Loucy (cell line): ENCODE measurements around the gene NUF2.

Experiments used
- H2AFZ ChIP-seq: fragments of 200-600 bp; sonication (generic); 2 replicates; pipeline ENCODE4 v1.6.0; 2016; ENCODE audit warnings: antibody characterized with exemption, mild to moderate bottlenecking, low read length, moderate library complexity
- H3F3A ChIP-seq: fragments of 200-600 bp; 2 replicates; pipeline ENCODE4 v1.6.0; 2016; ENCODE audit warnings: antibody characterized with exemption, low read depth, mild to moderate bottlenecking
- H3K27me3 ChIP-seq: fragments of 200-600 bp; sonication (generic); 2 replicates; pipeline ENCODE4 v1.6.1; 2014; ENCODE audit warnings: low read length, mild to moderate bottlenecking; ENCODE audit not compliant: insufficient read depth, poor library complexity, severe bottlenecking
- H3K36me3 ChIP-seq: fragments of 200-600 bp; sonication (generic); 2 replicates; pipeline ENCODE4 v1.6.1; 2016; ENCODE audit warnings: low read length; ENCODE audit not compliant: insufficient read depth
- H3K4me1 ChIP-seq: fragments of 200-600 bp; sonication (generic); 2 replicates; pipeline ENCODE4 v1.5.1; 2014; ENCODE audit warnings: low read length, mild to moderate bottlenecking; ENCODE audit not compliant: insufficient read depth, poor library complexity, severe bottlenecking
- H3K4me2 ChIP-seq: fragments of 200-600 bp; sonication (generic); 2 replicates; pipeline ENCODE4 v1.6.0; 2014; ENCODE audit warnings: antibody characterized with exemption, low read length, low read depth, mild to moderate bottlenecking; ENCODE audit not compliant: poor library complexity, severe bottlenecking
- H3K4me3 ChIP-seq: fragments of 200-600 bp; sonication (generic); 2 replicates; pipeline ENCODE4 v1.5.1; 2014; ENCODE audit warnings: low read length, mild to moderate bottlenecking, mixed read lengths; ENCODE audit not compliant: poor library complexity, severe bottlenecking
- H3K79me2 ChIP-seq: fragments of 200-600 bp; sonication (generic); 2 replicates; pipeline ENCODE4 v1.6.1; 2014; ENCODE audit warnings: low read length; ENCODE audit not compliant: insufficient read depth
- H3K9ac ChIP-seq: fragments of 200-600 bp; sonication (generic); 2 replicates; pipeline ENCODE4 v1.6.0; 2014; ENCODE audit warnings: mild to moderate bottlenecking, low read depth, low read length, moderate library complexity; ENCODE audit not compliant: poor library complexity, severe bottlenecking
- H3K9me2 ChIP-seq: fragments of 200-600 bp; sonication (generic); replicated peaks from 2 replicates; pipeline ENCODE4 v1.6.1; 2016; ENCODE audit warnings: low read depth, low read length, mixed read lengths
- H3K9me3 ChIP-seq: fragments of 200-600 bp; sonication (generic); 2 replicates; pipeline ENCODE4 v1.6.1; 2014; ENCODE audit warnings: mild to moderate bottlenecking, antibody characterized with exemption, low read length, low read depth; ENCODE audit not compliant: insufficient read depth
- H4K20me1 ChIP-seq: fragments of 200-600 bp; sonication (generic); 2 replicates; pipeline ENCODE4 v1.6.0; 2014; ENCODE audit warnings: antibody characterized with exemption, low read length, mild to moderate bottlenecking; ENCODE audit not compliant: insufficient read depth, poor library complexity, severe bottlenecking
- CTCF ChIP-seq: fragments of 200-600 bp; sonication (generic); conservative IDR thresholded peaks from 2 replicates; pipeline ENCODE4 v1.5.1; 2014; ENCODE audit warnings: mild to moderate bottlenecking, antibody characterized with exemption, low read length
- EZH2phosphoT487 ChIP-seq: fragments of 200-600 bp; IDR thresholded peaks from 2 replicates; pipeline ENCODE4 v1.6.1; 2018; ENCODE audit warnings: antibody characterized with exemption, mild to moderate bottlenecking, moderate library complexity, borderline replicate concordance

Gene NUF2

GRCh38 chr1:163367721-163368120 is 46.0 kb downstream of the NUF2 start:
- Histone ChIP-seq H3K36me3 (no peaks in the 10 kb centered on the region), H3K9ac (no peak overlapping the region), H3K4me2 (no peak overlapping the region), H3F3A (no peaks in the 10 kb centered on the region), H3K9me3 (no peaks in the 10 kb centered on the region), H3K4me1 (no peaks in the 10 kb centered on the region), H4K20me1 (no peaks in the 10 kb centered on the region), H3K4me3 (no peak overlapping the region), H3K79me2 (no peaks in the 10 kb centered on the region), H3K9me2 (no peaks in the 10 kb centered on the region), H3K27me3 (peaks cover 4% of the 10 kb centered on the region), H2AFZ (no peak overlapping the region)
- no peak for TF ChIP-seq EZH2phosphoT487
- TF ChIP-seq CTCF: no peak

GRCh38 chr1:163372576-163372975 is 50.8 kb downstream of the NUF2 start:
- Histone ChIP-seq H4K20me1 (no peaks in the 10 kb centered on the region), H3K4me3 (no peak overlapping the region), H2AFZ (no peak overlapping the region), H3K27me3 (peaks cover 4% of the 10 kb centered on the region), H3K4me1 (no peaks in the 10 kb centered on the region), H3F3A (no peaks in the 10 kb centered on the region), H3K9ac (no peak overlapping the region), H3K9me2 (no peaks in the 10 kb centered on the region), H3K4me2 (no peak overlapping the region), H3K79me2 (no peaks in the 10 kb centered on the region), H3K9me3 (no peaks in the 10 kb centered on the region), H3K36me3 (no peaks in the 10 kb centered on the region)
- TF ChIP-seq EZH2phosphoT487 (no peak), CTCF (no peak)

DNA sequence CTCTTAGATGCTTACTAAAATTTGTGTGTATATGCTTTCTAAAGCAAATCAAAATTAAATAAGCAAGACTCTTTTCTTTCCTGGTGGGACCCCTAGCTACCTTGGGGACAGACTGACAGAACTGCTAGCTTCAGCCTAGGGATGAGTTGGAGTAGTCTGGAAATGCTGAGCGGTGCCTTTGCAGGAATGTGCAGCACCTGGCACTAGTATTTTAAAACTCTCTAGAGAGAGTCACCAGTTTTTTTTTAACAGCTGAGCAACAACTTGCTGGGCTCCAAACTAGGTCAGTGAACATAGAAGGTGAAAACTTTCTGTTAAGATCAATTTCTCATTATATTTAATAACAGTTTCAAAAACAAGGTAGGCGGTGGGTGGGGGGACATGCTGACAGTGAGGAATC is 56.8 kb downstream of the NUF2 start:
- Histone ChIP-seq H3K36me3 (no peaks in the 10 kb centered on the region), H3K4me1 (no peaks in the 10 kb centered on the region), H3K9me3 (no peaks in the 10 kb centered on the region), H2AFZ (no peak overlapping the region), H3K9ac (no peak overlapping the region), H3K9me2 (no peaks in the 10 kb centered on the region), H3K4me3 (no peak overlapping the region), H3F3A (no peaks in the 10 kb centered on the region), H3K4me2 (no peak overlapping the region), H3K79me2 (no peaks in the 10 kb centered on the region), H4K20me1 (no peaks in the 10 kb centered on the region), H3K27me3 (no peaks in the 10 kb centered on the region)
- no peak for TF ChIP-seq CTCF
- no peak for TF ChIP-seq EZH2phosphoT487
